NCI-H2081 treated with DMSO at 0.1 percent for 48 hours (cell line): ENCODE measurements around the gene PMM2.
"Not testable (repeated sequence)": the region's sequence is repeated elsewhere in the genome, so short reads cannot be mapped to it uniquely, and the experiment has no call there.

Source experiments
- DNase-seq: peaks from one replicate; lab custom pipeline; 2025; lab: John Stamatoyannopoulos, UW

The PMM2 gene

GRCh38 chr16:8797364-8798173 is at the start of gene PMM2, which contains the start of gene TMEM186:
PMM2 (plus strand) TSS chr16:8797839; CDS start chr16:8797883, 44 bp downstream.
TMEM186 (minus strand) TSS chr16:8797639; CDS start chr16:8797614, 25 bp downstream.
- peak; percentile 87 for DNase-seq

- DNase-seq = not testable (repeated sequence)
Measured at GRCh38 chr16:8748944-8749343, 48.7 kb upstream of the PMM2 start.

GRCh38 chr16:8751481-8752311 is 45.9 kb upstream of the PMM2 start:
- no peak for DNase-seq

- DNase-seq = no peak
Measured at GRCh38 chr16:8752706-8753105, 44.9 kb upstream of the PMM2 start.

- DNase-seq = no peak
Measured at GRCh38 chr16:8753416-8754054, 44.1 kb upstream of the PMM2 start.

GRCh38 chr16:8756755-8757154 is 40.9 kb upstream of the PMM2 start:
- DNase-seq = no peak

GRCh38 chr16:8758022-8758421 is 39.6 kb upstream of the PMM2 start:
- no peak for DNase-seq

- no peak for DNase-seq
Measured at GRCh38 chr16:8760021-8760420, 37.6 kb upstream of the PMM2 start.

- no peak for DNase-seq
Measured at GRCh38 chr16:8761078-8761477, 36.6 kb upstream of the PMM2 start.

- DNase-seq = no peak
Measured at GRCh38 chr16:8762254-8762653, 35.4 kb upstream of the PMM2 start.

GRCh38 chr16:8763083-8763482 is 34.6 kb upstream of the PMM2 start:
- DNase-seq = no peak

- no peak for DNase-seq
Measured at GRCh38 chr16:8763899-8764298, 33.7 kb upstream of the PMM2 start.

GRCh38 chr16:8764525-8765250 is 33.0 kb upstream of the PMM2 start:
- DNase-seq = no peak

GRCh38 chr16:8767176-8767575 is 30.5 kb upstream of the PMM2 start:
- DNase-seq = no peak

- DNase-seq = no peak
Measured at GRCh38 chr16:8768283-8768682, 29.4 kb upstream of the PMM2 start.

- no peak for DNase-seq
Measured at GRCh38 chr16:8768692-8769091, 28.9 kb upstream of the PMM2 start.

- no peak for DNase-seq
Measured at GRCh38 chr16:8773537-8773936, 24.1 kb upstream of the PMM2 start.

- no peak for DNase-seq
Measured at GRCh38 chr16:8774208-8774607, 23.4 kb upstream of the PMM2 start.

GRCh38 chr16:8775359-8775758 is 22.3 kb upstream of the PMM2 start:
- DNase-seq = no peak

GRCh38 chr16:8776129-8776584 is 21.5 kb upstream of the PMM2 start:
- no peak for DNase-seq

GRCh38 chr16:8777217-8777616 is 20.4 kb upstream of the PMM2 start:
- DNase-seq = no peak

GRCh38 chr16:8781797-8782196 is 15.8 kb upstream of the PMM2 start:
- DNase-seq = no peak
